Gastrocnemius medialis (tissue), 4 donors: ENCODE measurements around the gene GPR176. TPM values are rescaled to one million over a fixed set of nuclear protein-coding genes. Genes with fewer than 3 reads are reported as not detected.

ENCODE experiments used
- ATAC-seq, 2 donors: fragments of 150-250 bp; one replicate each; pipeline ENCODE4 v1.9.1; 2016
- DNase-seq, 2 donors: peaks; one replicate each; pipeline ENCODE4 v3.0.0-alpha.2; 2019
- H3K27ac ChIP-seq, 4 donors: fragments of 200-600 bp; sonication (generic); 1 replicate in 1 of 4; 2 replicates in 3 of 4; pipeline ENCODE4 v1.5.1; 2016 to 2018; ENCODE audit warnings: mild to moderate bottlenecking in 2 of 4, moderate library complexity in 1 of 4
- H3K27me3 ChIP-seq, 3 donors: fragments of 200-600 bp; sonication (generic) in 2 of 3; 1 replicate in 1 of 3; 2 replicates in 2 of 3; pipeline versions ENCODE4 v1.5.1 to v1.6.0; 2016 to 2019; ENCODE audit warnings: mild to moderate bottlenecking in 1 of 3, moderate library complexity in 1 of 3
- H3K36me3 ChIP-seq, 2 donors: fragments of 200-600 bp; sonication (generic) in 1 of 2; one replicate each; pipeline ENCODE4 v1.5.1; 2017 to 2018
- H3K4me1 ChIP-seq, 2 donors: fragments of 200-600 bp; sonication (generic) in 1 of 2; one replicate each; pipeline ENCODE4 v1.5.1; 2016 to 2017; ENCODE audit warnings: mild to moderate bottlenecking in 2 of 2
- H3K4me3 ChIP-seq, 4 donors: fragments of 200-600 bp; sonication (generic) in 3 of 4; 1 replicate in 1 of 4; 2 replicates in 3 of 4; pipeline ENCODE4 v1.5.1; 2016 to 2019; ENCODE audit warnings: mild to moderate bottlenecking in 2 of 4
- H3K9me3 ChIP-seq, 3 donors: fragments of 200-600 bp; sonication (generic) in 2 of 3; 1 replicate in 1 of 3; 2 replicates in 2 of 3; pipeline ENCODE4 v1.5.1; 2016 to 2019
- CTCF ChIP-seq, 5 experiments: fragments of 450-650 bp in 3 of 5; fragments of 200-600 bp in 2 of 5; sonication (generic) in 2 of 5; IDR thresholded peaks in 4 of 5; conservative IDR thresholded peaks in 1 of 5; 1 replicate in 4 of 5; 2 replicates in 1 of 5; pipeline ENCODE4 v1.5.1; 2016 to 2019; ENCODE audit warnings: antibody characterized with exemption in 5 of 5, mild to moderate bottlenecking in 3 of 5, moderate library complexity in 3 of 5
- POLR2A ChIP-seq, 2 donors: fragments of 450-650 bp; IDR thresholded peaks; one replicate each; pipeline ENCODE4 v1.6.1; 2017; ENCODE audit warnings: antibody characterized with exemption in 2 of 2, mild to moderate bottlenecking in 2 of 2, moderate library complexity in 2 of 2
- in situ Hi-C, 4 donors: fragments of 200-750 bp; cut with MboI; loops; one replicate each; pipeline versions ENCODE4 v1.15.0 to v1.8.0; 2017; ENCODE audit warnings: low sequenced_read_pairs in 4 of 4
- intact Hi-C: fragments of 100-400 bp; cut with DNase I; formaldehyde crosslinking; loops from one replicate; pipeline ENCODE4 v1.15.1; 2023; ENCODE audit warnings: low total_unique reads
- total RNA-seq, 4 donors: library from RNA; depleted of rRNA; stranded (reverse); fragments of >200 nt; gene quantifications; one replicate each; pipeline versions ENCODE4 v1.1.0 to v1.2.3, GENCODE V29; 2016

GPR176 gene
- total RNA-seq, 4 donors from 2014 or later: 1.1 to 3.0 (median 1.7) TPM

- TF ChIP-seq POLR2A (IDR thresholded peaks at IDR 0.05) (no peak), CTCF (IDR thresholded peaks at IDR 0.05 in 4 of 5, conservative IDR thresholded peaks at IDR 0.05 in 1 of 5) (no peak)
- intact Hi-C loops: no loop called here
- no peak for DNase-seq
- no peak overlapping the region for H3K4me3 ChIP-seq
- no peaks in the 10 kb centered on the region for H3K9me3 ChIP-seq
- no peak for ATAC-seq
- no peak overlapping the region for H3K27ac ChIP-seq
- in situ Hi-C loops: loop anchor here in 1 of 4 donors (25.0 kb wide), 1 partner anchor 122 kb away; the partner anchor contains the start of gene FSIP1
- H3K36me3 ChIP-seq: no peaks in the 10 kb centered on the region
- no peaks in the 10 kb centered on the region for H3K27me3 ChIP-seq
- H3K4me1 ChIP-seq: no peaks in the 10 kb centered on the region
These were observed 11.1 kb downstream of the GPR176 start for GRCh38 chr15:39909007-39909406.

GRCh38 chr15:39908186-39908585, 11.9 kb downstream of the GPR176 start:
- no peak for DNase-seq
- intact Hi-C loops: no loop called here
- H3K9me3 ChIP-seq: no peaks in the 10 kb centered on the region
- H3K27me3 ChIP-seq: no peaks in the 10 kb centered on the region
- H3K4me1 ChIP-seq: no peaks in the 10 kb centered on the region
- no peaks in the 10 kb centered on the region for H3K36me3 ChIP-seq
- in situ Hi-C loops: loop anchor here in 1 of 4 donors (25.0 kb wide), 1 partner anchor 121 kb away; the partner anchor contains the start of gene FSIP1
- H3K4me3 ChIP-seq: no peak overlapping the region
- no peak overlapping the region for H3K27ac ChIP-seq
- no peak for ATAC-seq
- TF ChIP-seq POLR2A (IDR thresholded peaks at IDR 0.05): no peak
- TF ChIP-seq CTCF (IDR thresholded peaks at IDR 0.05 in 4 of 5, conservative IDR thresholded peaks at IDR 0.05 in 1 of 5): no peak

DNA sequence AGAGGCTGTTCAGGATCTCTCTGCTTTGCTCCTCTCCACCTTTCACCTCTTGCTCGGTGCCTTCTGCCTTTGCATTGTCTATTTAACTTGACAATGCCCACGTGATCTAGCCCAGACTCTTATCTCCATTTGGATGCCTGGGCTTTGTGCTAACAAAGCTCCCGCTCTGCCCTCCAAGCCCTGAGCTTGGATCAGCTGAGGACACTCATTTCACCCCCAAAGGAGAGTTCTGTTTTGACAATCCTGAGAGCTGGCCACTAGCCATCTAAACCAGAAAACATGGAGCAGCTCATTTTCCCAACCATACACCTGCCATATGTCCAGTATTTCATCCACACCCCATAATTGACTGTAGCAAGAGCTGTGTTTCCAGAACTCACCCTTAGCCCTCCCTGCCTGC, 12.8 kb downstream of the GPR176 start:
- Histone ChIP-seq H3K36me3 (no peaks in the 10 kb centered on the region), H3K27me3 (no peaks in the 10 kb centered on the region), H3K4me1 (no peaks in the 10 kb centered on the region), H3K27ac (no peak overlapping the region), H3K4me3 (no peak overlapping the region), H3K9me3 (no peaks in the 10 kb centered on the region)
- ATAC-seq (no peak), DNase-seq (no peak)
- in situ Hi-C loops: loop anchor here in 1 of 4 donors (25.0 kb wide), 1 partner anchor 120 kb away; the partner anchor contains the start of gene FSIP1
- intact Hi-C loops: no loop called here
- no peak for TF ChIP-seq POLR2A (IDR thresholded peaks at IDR 0.05)
- TF ChIP-seq CTCF (IDR thresholded peaks at IDR 0.05 in 4 of 5, conservative IDR thresholded peaks at IDR 0.05 in 1 of 5): no peak

DNA sequence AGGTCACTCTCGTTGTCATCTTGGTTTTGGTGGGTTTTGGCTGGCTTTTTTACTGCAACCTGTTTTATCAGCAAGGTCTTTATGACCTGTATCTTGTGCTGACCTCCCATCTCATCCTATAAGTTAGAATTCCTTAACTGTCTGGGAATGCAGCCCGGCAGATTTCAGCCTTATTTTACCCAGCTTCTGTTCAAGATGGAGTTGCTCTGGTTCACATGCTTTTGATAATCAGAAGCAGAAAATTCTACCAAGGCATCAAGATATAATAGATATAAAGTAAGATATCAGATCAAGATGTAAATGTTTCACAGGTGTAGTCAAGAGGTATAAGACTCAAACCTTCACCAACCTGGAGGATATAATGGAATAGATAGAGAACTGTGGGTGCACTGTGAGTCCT, 16.0 kb downstream of the GPR176 start:
- Histone ChIP-seq H3K4me3 (no peak overlapping the region), H3K27me3 (no peaks in the 10 kb centered on the region), H3K36me3 (no peaks in the 10 kb centered on the region), H3K4me1 (no peaks in the 10 kb centered on the region), H3K27ac (no peak overlapping the region), H3K9me3 (no peaks in the 10 kb centered on the region)
- intact Hi-C loops: no loop called here
- DNase-seq (no peak), ATAC-seq (no peak)
- TF ChIP-seq POLR2A (IDR thresholded peaks at IDR 0.05): no peak
- TF ChIP-seq CTCF (IDR thresholded peaks at IDR 0.05 in 4 of 5, conservative IDR thresholded peaks at IDR 0.05 in 1 of 5): no peak
- in situ Hi-C loops: loop anchor here in 1 of 4 donors (25.0 kb wide), 1 partner anchor 117 kb away; the partner anchor contains the start of gene FSIP1

DNA sequence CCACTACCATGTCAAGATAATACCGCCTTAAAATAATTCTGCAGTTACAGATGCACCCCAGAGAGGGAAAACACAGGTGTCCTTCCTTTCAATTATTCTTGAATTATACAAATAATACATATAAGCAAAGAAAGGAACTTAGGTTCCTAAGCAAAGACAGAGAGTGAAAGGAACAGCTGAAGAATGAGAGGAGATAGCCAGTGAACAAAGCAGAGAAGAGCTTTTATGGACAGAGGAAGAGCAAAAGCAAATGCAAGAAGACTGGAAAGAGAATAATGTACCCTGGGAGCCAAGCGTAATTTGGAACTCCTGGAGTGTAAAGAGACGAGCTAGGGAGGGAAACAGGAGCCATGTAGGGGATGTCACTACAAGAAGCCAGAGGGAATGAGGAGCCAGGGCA, 21.7 kb downstream of the GPR176 start:
- H3K27me3 ChIP-seq: no peaks in the 10 kb centered on the region
- DNase-seq (no peak), ATAC-seq (no peak)
- in situ Hi-C loops: no loop called here
- no peaks in the 10 kb centered on the region for H3K4me1 ChIP-seq
- no peak overlapping the region for H3K27ac ChIP-seq
- no peaks in the 10 kb centered on the region for H3K9me3 ChIP-seq
- TF ChIP-seq CTCF (IDR thresholded peaks at IDR 0.05 in 4 of 5, conservative IDR thresholded peaks at IDR 0.05 in 1 of 5) (no peak), POLR2A (IDR thresholded peaks at IDR 0.05) (no peak)
- H3K4me3 ChIP-seq: no peak overlapping the region
- H3K36me3 ChIP-seq: no peaks in the 10 kb centered on the region
- intact Hi-C loops: no loop called here
